AG04450 (cell line): Measurements from ENCODE around the gene LMO4. TPM values are rescaled to one million over a fixed set of nuclear protein-coding genes. Genes with fewer than 3 reads are reported as not detected.
A peak's percentile ranks its signal among the peaks of the same experiment; 100 is the strongest.

Source experiments
- CTCF ChIA-PET: fragments of 300-600, 350-600 bp; formaldehyde crosslinking; extraction: SDS; loops from one replicate; lab custom pipeline; 2022; ENCODE audit warnings: antibody characterized with exemption, inconsistent platforms; lab: Charles Lee
- POLR2A ChIA-PET: fragments of 350-600 bp; formaldehyde crosslinking; extraction: SDS; loops from one replicate; lab custom pipeline; 2021; ENCODE audit warnings: antibody characterized with exemption, inconsistent platforms; lab: Yijun Ruan, JAX
- DNase-seq: peaks from one replicate; pipeline ENCODE4 v3.0.0-alpha.2; 2011; ENCODE audit warnings: low read depth, low spot score
- H3K27ac ChIP-seq: one replicate; pipeline ENCODE4 v1.5.1; 2012; ENCODE audit warnings: low read depth, low read length, control low read depth
- H3K27me3 ChIP-seq: one replicate; pipeline ENCODE4 v1.6.0; 2012; ENCODE audit warnings: low read length; ENCODE audit not compliant: control insufficient read depth, insufficient read depth
- H3K4me3 ChIP-seq: 2 replicates; pipeline ENCODE4 v1.5.1; 2011; ENCODE audit warnings: mild to moderate bottlenecking, low read depth, low read length, control low read depth
- H3K9me3 ChIP-seq: 2 replicates; pipeline ENCODE4 v1.5.1; 2012; ENCODE audit warnings: low read length; ENCODE audit not compliant: control insufficient read depth, insufficient read depth
- polyA plus RNA-seq: library from polyadenylated mRNA; depleted of rRNA; stranded (reverse); fragments of >200 nt; gene quantifications from 2 replicates; pipeline ENCODE4 v1.2.3, GENCODE V29; 2011
- TF ChIP-seq, protein P1 (sequence below): IDR thresholded peaks from 2 replicates; pipeline ENCODE4 v1.5.1; 2011; ENCODE audit warnings: low read depth, low read length, control low read depth, inconsistent platforms

The LMO4 gene
- polyA plus RNA-seq, 1 experiment = 138 TPM

DNA sequence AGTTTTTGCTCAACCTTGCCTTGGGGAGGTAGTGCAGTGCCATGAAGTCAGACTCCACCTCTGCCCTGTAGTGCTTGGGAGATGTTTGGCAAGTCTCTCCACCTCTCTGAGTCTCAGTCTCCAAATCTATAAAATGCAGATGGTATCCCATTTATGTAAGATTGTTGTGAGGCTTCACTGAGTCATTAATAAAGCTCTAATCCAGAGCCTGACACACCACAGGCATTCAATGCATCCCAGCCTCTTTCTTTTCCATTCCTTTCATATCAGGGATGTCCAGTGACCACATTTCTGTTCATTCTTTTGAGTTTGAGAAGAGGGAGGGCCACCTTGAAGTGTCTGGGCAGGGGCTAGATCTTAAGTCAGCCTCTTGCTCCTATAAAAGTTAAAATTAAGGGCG is 37.6 kb upstream of the LMO4 start:
- Histone ChIP-seq H3K27me3 (peaks cover 2% of the 10 kb centered on the region), H3K9me3 (no peaks in the 10 kb centered on the region), H3K4me3 (no peak overlapping the region), H3K27ac (no peak overlapping the region)
- TF ChIP-seq, protein P1, sequence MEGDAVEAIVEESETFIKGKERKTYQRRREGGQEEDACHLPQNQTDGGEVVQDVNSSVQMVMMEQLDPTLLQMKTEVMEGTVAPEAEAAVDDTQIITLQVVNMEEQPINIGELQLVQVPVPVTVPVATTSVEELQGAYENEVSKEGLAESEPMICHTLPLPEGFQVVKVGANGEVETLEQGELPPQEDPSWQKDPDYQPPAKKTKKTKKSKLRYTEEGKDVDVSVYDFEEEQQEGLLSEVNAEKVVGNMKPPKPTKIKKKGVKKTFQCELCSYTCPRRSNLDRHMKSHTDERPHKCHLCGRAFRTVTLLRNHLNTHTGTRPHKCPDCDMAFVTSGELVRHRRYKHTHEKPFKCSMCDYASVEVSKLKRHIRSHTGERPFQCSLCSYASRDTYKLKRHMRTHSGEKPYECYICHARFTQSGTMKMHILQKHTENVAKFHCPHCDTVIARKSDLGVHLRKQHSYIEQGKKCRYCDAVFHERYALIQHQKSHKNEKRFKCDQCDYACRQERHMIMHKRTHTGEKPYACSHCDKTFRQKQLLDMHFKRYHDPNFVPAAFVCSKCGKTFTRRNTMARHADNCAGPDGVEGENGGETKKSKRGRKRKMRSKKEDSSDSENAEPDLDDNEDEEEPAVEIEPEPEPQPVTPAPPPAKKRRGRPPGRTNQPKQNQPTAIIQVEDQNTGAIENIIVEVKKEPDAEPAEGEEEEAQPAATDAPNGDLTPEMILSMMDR = no peak
- no peak for DNase-seq
- POLR2A ChIA-PET = no interaction called here
- CTCF ChIA-PET = interaction anchor here (3.5 to 5.1 kb wide), 2 partner anchors 663 to 1012 kb away, joined by 18 to 39 read pairs; no protein-coding TSS in a partner anchor

DNA sequence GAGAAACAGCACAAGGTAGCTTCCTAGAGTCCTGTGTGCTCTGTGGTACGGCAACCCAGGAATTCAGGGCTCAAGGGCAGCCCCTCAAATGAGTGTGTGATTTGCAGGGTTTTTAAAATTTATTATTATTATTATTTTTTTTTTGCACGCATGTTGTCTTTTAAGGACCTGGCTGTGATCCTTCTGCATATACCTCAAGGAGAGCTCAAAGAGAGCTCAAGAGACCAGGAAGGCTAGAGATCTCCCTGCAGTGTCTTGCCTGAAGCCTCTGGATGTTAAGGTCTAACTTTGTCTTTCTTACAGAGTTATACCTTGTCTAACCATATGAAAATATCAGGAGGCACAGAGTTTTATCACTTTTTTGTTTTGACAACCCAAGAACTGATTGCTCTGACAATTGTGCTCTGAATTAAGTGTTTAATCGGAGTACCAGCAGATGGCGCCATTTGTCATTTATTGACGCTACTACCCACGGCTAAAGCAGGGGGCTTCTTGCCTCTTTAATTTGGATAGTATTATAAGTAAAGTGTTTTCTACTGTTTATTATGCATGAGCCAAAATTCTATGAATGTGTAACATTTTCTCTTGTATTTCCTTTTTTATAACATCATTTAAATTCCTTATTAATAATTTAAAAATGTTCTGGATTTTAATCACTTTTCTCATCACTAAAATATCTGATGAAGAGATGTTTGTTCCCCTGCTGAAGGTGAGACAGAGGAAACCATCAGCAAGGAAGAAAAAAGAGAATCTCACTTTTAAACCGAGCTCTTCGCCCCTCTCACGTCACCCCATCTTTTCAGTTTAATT is 35.8 kb upstream of the LMO4 start:
- POLR2A ChIA-PET = no interaction called here
- peaks cover 2% of the 10 kb centered on the region for H3K27me3 ChIP-seq
- H3K4me3 ChIP-seq = no peak overlapping the region
- no peaks in the 10 kb centered on the region for H3K9me3 ChIP-seq
- H3K27ac ChIP-seq = no peak overlapping the region
- CTCF ChIA-PET = interaction anchor here (0.5 to 5.1 kb wide), 50 partner anchors 9 to 1387 kb away, joined by 3 to 40 read pairs (median 4); no protein-coding TSS in a partner anchor
- peak; percentile 27 for DNase-seq
- TF ChIP-seq, protein P1 = peak; percentile 76

DNA sequence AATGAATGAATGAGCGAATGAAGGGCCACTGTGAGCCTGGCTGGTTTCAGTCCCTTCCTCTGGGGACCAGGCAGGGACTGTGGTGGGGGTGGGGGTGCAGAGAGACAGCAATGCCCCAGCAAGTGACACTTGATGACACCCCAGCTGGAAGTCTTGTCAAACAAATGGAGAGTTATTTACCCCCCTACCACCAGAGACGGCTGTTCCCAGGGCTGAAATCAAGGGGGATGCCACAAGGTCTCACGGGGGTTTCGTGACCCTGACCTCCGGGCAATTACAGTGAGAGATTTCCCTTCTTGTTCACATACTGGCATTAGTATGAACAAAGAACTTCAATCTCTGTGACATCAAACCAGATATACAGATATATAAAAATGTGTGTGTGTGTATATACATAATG is 34.0 kb upstream of the LMO4 start:
- ChIA-PET CTCF (interaction anchor here (0.9 to 5.1 kb wide), 7 partner anchors 8 to 1008 kb away, joined by 3 to 40 read pairs (median 3); no protein-coding TSS in a partner anchor), POLR2A (no interaction called here)
- H3K27me3 ChIP-seq = peaks cover 2% of the 10 kb centered on the region
- H3K9me3 ChIP-seq = no peaks in the 10 kb centered on the region
- no peak overlapping the region for H3K27ac ChIP-seq
- DNase-seq = no peak
- TF ChIP-seq, protein P1 = no peak
- H3K4me3 ChIP-seq = no peak overlapping the region

- TF ChIP-seq, protein P1 = no peak
- ChIA-PET CTCF (interaction anchor here (0.9 to 5.1 kb wide), 8 partner anchors 9 to 1007 kb away, joined by 3 to 40 read pairs (median 4); no protein-coding TSS in a partner anchor), POLR2A (no interaction called here)
- no peak overlapping the region for H3K27ac ChIP-seq
- H3K27me3 ChIP-seq = no peaks in the 10 kb centered on the region
- H3K9me3 ChIP-seq = no peaks in the 10 kb centered on the region
- no peak for DNase-seq
- no peak overlapping the region for H3K4me3 ChIP-seq
Observed at GRCh38 chr1:87295445-87296110, 33.1 kb upstream of the LMO4 start.
